GM12892 (cell line): ENCODE results near the gene MTHFD2.

Experiments used
- POLR2A ChIP-seq: IDR thresholded peaks from 2 replicates; pipeline ENCODE4 v1.6.1; 2011; ENCODE audit warnings: low read depth, low read length, control low read depth
- POLR2AphosphoS5 ChIP-seq: IDR thresholded peaks from 2 replicates; pipeline ENCODE4 v1.6.1; 2011; ENCODE audit warnings: low read depth, low read length, control low read depth
- TAF1 ChIP-seq: IDR thresholded peaks from 2 replicates; pipeline ENCODE4 v1.6.1; 2011; ENCODE audit warnings: low read depth, mild to moderate bottlenecking, control low read depth, low read length, borderline replicate concordance

DNA sequence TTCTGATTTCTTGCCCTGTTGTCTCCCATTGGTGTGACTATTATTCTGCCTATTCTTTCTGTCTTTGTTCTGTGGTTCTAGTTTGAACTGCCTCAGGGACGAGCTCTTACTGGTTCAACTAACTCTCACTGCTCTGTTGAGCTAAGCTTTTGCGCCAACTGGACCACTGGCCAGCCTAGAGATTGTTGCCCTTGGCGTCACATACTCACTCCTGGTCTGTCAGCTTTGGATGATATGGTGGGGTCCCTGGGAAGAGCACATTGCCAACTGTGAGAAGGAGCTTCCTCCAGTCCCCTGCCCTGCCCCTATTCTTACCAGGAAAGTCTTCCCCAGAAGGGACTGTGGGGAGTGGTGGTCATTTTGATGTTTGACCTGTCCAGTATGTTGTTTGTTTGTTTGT is 6.0 kb downstream of the MTHFD2 start:
- no peak for TF ChIP-seq POLR2A
- TF ChIP-seq TAF1, result no peak
- no peak for TF ChIP-seq POLR2AphosphoS5
